Coronary artery (tissue), 2 donors: ENCODE measurements around the gene ZNF691.

Experiments
- DNase-seq: peaks from one replicate; pipeline ENCODE4 v3.0.0-alpha.2; 2017; ENCODE audit warnings: low spot score
- H3K27ac ChIP-seq, 2 donors: fragments of 200-600 bp; sonication (generic); one replicate each; pipeline ENCODE4 v1.5.1; 2016 to 2019
- H3K4me3 ChIP-seq: fragments of 200-600 bp; sonication (generic); 2 replicates; pipeline ENCODE4 v1.5.1; 2016; ENCODE audit warnings: mild to moderate bottlenecking, moderate library complexity
- CTCF ChIP-seq: fragments of 200-600 bp; sonication (generic); IDR thresholded peaks from one replicate; pipeline ENCODE4 v1.5.1; 2019; ENCODE audit warnings: antibody characterized with exemption

ZNF691 gene

GRCh38 chr1:42821690-42822089 lies 24.7 kb upstream of the ZNF691 start:
- H3K27ac ChIP-seq = no peak overlapping the region

GRCh38 chr1:42822800-42823392 lies 23.5 kb upstream of the ZNF691 start:
- Histone ChIP-seq H3K27ac (no peak overlapping the region), H3K4me3 (no peak overlapping the region)
- no peak for TF ChIP-seq CTCF
- no peak for DNase-seq

More at GRCh38 chr1:42821690-42822089, 24.7 kb upstream of the ZNF691 start:
- no peak overlapping the region for H3K4me3 ChIP-seq
- no peak for TF ChIP-seq CTCF
- no peak for DNase-seq

GRCh38 chr1:42824481-42825035 lies 21.9 kb upstream of the ZNF691 start:
- no peak for DNase-seq
- H3K4me3 ChIP-seq = no peak overlapping the region
- TF ChIP-seq CTCF = no peak

GRCh38 chr1:42825036-42825851 lies 21.2 kb upstream of the ZNF691 start:
- Histone ChIP-seq H3K4me3 (no peak overlapping the region), H3K27ac (no peak overlapping the region)
- no peak for DNase-seq
- no peak for TF ChIP-seq CTCF

More at GRCh38 chr1:42824481-42825035, 21.9 kb upstream of the ZNF691 start:
- H3K27ac ChIP-seq = no peak overlapping the region

- no peak overlapping the region for H3K4me3 ChIP-seq
- no peak for DNase-seq
- no peak overlapping the region for H3K27ac ChIP-seq
- TF ChIP-seq CTCF = no peak
These were observed 15.8 kb upstream of the ZNF691 start for GRCh38 chr1:42830631-42831030.

- no peak for TF ChIP-seq CTCF
- no peak for DNase-seq
- no peak overlapping the region for H3K4me3 ChIP-seq
- H3K27ac ChIP-seq = no peak overlapping the region
These were observed 15.1 kb upstream of the ZNF691 start for GRCh38 chr1:42831273-42831672.
